Upper lobe of right lung (tissue), 1 donor: ENCODE measurements around the gene PSTK. TPM values are rescaled to one million over a fixed set of nuclear protein-coding genes. Genes with fewer than 3 reads are reported as not detected.

Experiments used
- ATAC-seq: fragments of 200-7000 bp; cut with Tn5 transposase; one replicate; pipeline ENCODE4 v1.9.1; 2020; ENCODE audit warnings: mild to moderate bottlenecking, moderate library complexity
- DNase-seq: peaks from one replicate; pipeline ENCODE4 v3.0.0-alpha.2; 2020
- H3K27ac ChIP-seq: fragments of 200-600 bp; one replicate; pipeline ENCODE4 v1.8.0; 2022
- H3K27me3 ChIP-seq: fragments of 200-600 bp; one replicate; pipeline ENCODE4 v1.8.0; 2022; ENCODE audit warnings: mild to moderate bottlenecking
- H3K36me3 ChIP-seq: fragments of 200-600 bp; one replicate; pipeline ENCODE4 v1.8.0; 2022
- H3K4me1 ChIP-seq: fragments of 200-600 bp; one replicate; pipeline ENCODE4 v1.8.0; 2022
- H3K4me3 ChIP-seq: fragments of 200-600 bp; one replicate; pipeline ENCODE4 v1.8.0; 2022; ENCODE audit warnings: mild to moderate bottlenecking
- H3K9me3 ChIP-seq: fragments of 200-600 bp; one replicate; pipeline ENCODE4 v1.8.0; 2022
- intact Hi-C: fragments of 100-400 bp; cut with DNase I; formaldehyde crosslinking; loops from one replicate; pipeline ENCODE4 v1.11.0; 2022
- total RNA-seq: library from RNA; stranded (reverse); fragmentation: NEBNext Ultra II Directional; extraction: Animal tissue kit (Norgen Biotek cat#: 25700); gene quantifications from one replicate; pipeline ENCODE4 v1.2.1, GENCODE V29; 2021
- TF ChIP-seq, protein P1 (sequence below): fragments of 200-600 bp; IDR thresholded peaks from one replicate; pipeline ENCODE4 v1.8.0; 2022; ENCODE audit warnings: antibody characterized with exemption
- donor health status: DM: no; HTN: yes; CAD: no; lungs with severe emphysema.

The PSTK gene
- total RNA-seq, 1 donor from 2014 or later = 2.5 TPM

DNA sequence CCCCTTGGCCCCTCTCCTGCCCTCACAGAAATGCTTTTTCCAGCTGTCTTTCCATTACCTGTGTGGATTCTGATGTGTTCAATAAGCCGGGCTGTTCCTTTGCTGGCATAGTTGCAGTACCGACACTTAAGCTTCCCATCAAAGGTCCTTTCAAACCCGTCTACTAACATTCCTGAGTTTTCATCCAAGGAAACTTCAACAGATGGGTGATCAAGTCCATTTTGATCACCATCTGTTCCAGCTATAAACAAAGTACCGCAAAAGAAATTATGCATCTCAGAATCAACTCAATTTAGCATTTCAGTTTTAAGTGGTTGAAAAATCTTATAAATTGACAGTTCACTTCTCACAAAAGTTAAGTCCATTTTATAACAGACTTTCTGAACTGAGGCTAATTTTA, 15.7 kb downstream of the PSTK start:
- intact Hi-C loops = no loop called here
- no peak for ATAC-seq
- TF ChIP-seq, protein P1, sequence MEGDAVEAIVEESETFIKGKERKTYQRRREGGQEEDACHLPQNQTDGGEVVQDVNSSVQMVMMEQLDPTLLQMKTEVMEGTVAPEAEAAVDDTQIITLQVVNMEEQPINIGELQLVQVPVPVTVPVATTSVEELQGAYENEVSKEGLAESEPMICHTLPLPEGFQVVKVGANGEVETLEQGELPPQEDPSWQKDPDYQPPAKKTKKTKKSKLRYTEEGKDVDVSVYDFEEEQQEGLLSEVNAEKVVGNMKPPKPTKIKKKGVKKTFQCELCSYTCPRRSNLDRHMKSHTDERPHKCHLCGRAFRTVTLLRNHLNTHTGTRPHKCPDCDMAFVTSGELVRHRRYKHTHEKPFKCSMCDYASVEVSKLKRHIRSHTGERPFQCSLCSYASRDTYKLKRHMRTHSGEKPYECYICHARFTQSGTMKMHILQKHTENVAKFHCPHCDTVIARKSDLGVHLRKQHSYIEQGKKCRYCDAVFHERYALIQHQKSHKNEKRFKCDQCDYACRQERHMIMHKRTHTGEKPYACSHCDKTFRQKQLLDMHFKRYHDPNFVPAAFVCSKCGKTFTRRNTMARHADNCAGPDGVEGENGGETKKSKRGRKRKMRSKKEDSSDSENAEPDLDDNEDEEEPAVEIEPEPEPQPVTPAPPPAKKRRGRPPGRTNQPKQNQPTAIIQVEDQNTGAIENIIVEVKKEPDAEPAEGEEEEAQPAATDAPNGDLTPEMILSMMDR = no peak

DNA sequence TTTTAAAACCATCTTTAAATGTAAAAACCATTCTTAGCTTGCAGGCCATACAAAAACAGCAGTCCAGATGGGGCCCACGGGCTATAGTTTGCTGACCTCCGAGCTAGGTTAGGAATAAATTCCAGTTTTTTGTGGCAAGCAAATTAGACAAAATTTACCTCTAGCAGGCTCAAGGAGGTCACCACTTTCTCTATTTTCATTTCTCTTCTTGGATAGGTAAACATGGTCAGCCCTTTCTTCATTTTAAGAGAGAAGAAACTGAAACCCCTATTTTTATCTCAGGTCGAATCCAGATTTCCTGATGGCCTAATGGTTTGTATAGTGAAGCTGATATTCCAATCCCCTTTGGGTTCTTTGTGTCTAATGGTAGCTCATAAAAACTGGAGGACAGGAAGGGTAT, 17.7 kb downstream of the PSTK start:
- no peaks in the 10 kb centered on the region for H3K27me3 ChIP-seq
- intact Hi-C loops = no loop called here
- DNase-seq = no peak
- no peaks in the 10 kb centered on the region for H3K9me3 ChIP-seq
- H3K4me3 ChIP-seq = no peak overlapping the region
- peaks cover 7% of the 10 kb centered on the region for H3K4me1 ChIP-seq
- no peak for ATAC-seq
- H3K36me3 ChIP-seq = peaks cover 59% of the 10 kb centered on the region
- H3K27ac ChIP-seq = no peak overlapping the region
- TF ChIP-seq, protein P1 = no peak

More for the DNA sequence above, 15.7 kb downstream of the PSTK start:
- H3K9me3 ChIP-seq = no peaks in the 10 kb centered on the region
- H3K4me3 ChIP-seq = no peak overlapping the region
- H3K27ac ChIP-seq = no peak overlapping the region
- DNase-seq = no peak
- peaks cover 76% of the 10 kb centered on the region for H3K36me3 ChIP-seq
- peaks cover 7% of the 10 kb centered on the region for H3K4me1 ChIP-seq
- no peaks in the 10 kb centered on the region for H3K27me3 ChIP-seq

DNA sequence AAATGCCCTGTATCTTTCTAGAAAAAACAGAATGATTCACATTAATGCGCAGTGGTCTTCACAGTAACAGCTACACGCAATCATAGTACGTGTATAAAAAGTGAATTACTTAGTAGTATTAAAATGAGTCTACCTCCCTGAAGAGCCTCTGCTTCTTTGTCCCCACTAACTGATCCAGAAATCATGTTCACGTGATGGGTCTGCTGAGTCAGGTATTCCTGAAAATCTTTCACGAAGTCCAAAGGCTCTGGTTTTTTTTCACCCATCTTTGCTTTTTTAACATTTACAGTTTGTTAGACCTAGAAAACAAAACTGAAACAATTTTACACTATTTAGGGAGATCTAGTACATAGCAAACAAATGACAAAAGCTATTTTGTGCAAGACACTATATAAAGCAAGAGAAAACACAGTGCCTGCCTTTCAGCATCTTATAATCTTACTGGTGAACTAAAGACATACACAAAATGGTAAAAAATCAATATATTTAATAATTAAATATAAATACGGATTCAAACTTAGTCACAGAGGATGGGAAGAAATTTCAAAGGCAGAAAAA, 18.2 kb downstream of the PSTK start:
- Histone ChIP-seq H3K27me3 (no peaks in the 10 kb centered on the region), H3K27ac (no peak overlapping the region), H3K36me3 (peaks cover 55% of the 10 kb centered on the region), H3K4me1 (peaks cover 7% of the 10 kb centered on the region), H3K4me3 (no peak overlapping the region), H3K9me3 (no peaks in the 10 kb centered on the region)
- ATAC-seq (no peak), DNase-seq (no peak)
- intact Hi-C loops = no loop called here
- TF ChIP-seq, protein P1 = no peak

DNA sequence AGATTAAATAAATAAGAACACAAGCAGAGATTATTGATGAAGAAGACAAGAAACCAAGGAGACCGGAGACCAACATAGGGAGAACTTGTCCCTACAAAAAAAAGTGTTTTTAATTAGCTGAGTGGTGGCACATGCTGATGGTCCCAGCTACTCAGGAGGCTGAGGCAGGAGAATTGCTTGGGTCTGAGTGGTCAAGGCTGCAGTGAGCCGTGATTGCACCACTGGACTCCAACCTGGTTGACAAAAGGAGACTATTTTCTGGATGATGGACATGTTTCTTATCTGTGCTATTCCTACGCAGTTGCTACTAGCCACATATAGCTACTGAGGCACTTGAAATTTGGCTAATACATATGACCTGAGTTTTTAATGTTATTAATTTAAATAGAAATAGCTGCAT, 18.7 kb downstream of the PSTK start:
- intact Hi-C loops = no loop called here

DNA sequence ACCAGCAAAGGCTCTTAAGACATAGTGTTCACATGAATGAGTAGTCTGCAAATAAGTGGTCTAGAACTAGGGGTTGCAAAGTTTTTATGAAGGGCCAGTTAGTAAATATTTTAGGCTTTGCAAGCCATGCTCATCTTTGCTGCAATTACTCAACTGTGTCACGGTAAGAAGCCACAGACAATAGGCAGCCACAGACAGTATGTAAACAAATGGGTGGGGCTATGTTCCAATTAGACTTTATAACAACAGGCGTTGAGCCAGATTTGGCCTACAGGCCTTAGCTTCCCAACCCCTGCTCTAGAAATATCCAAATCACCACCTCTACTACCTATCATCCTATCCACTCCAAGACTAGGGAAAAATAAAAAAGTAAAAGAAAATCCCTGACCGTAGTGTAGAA, 19.1 kb downstream of the PSTK start:
- Histone ChIP-seq H3K36me3 (peaks cover 45% of the 10 kb centered on the region), H3K4me1 (peaks cover 7% of the 10 kb centered on the region), H3K27me3 (no peaks in the 10 kb centered on the region), H3K27ac (no peak overlapping the region), H3K4me3 (no peak overlapping the region), H3K9me3 (no peaks in the 10 kb centered on the region)
- no peak for ATAC-seq
- TF ChIP-seq, protein P1 = no peak
- no peak for DNase-seq
- intact Hi-C loops = no loop called here

More for the DNA sequence above, 18.7 kb downstream of the PSTK start:
- Histone ChIP-seq H3K27me3 (no peaks in the 10 kb centered on the region), H3K9me3 (no peaks in the 10 kb centered on the region), H3K36me3 (peaks cover 50% of the 10 kb centered on the region), H3K4me1 (peaks cover 7% of the 10 kb centered on the region), H3K27ac (no peak overlapping the region), H3K4me3 (no peak overlapping the region)
- no peak for ATAC-seq
- no peak for DNase-seq
- TF ChIP-seq, protein P1 = no peak

DNA sequence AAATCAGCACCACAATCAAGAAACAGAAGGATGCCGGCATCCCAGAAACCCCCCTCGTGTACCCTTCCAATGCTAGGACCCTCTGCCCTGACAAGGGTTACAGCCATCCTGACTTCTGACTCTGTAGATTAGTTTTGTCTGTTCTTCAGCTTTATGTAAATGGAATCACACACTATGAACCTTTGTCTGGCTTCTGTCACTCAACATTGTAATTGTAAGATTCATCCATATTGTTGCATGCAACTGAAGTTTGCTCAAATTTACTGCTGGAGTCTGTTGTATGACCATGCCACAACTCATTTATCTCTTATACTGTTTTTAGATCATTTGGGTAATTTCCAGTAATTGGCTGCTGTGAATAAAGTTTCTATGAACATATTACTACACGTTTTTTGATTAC, 20.0 kb downstream of the PSTK start:
- DNase-seq (no peak), ATAC-seq (no peak)
- Histone ChIP-seq H3K27ac (no peak overlapping the region), H3K9me3 (no peaks in the 10 kb centered on the region), H3K27me3 (no peaks in the 10 kb centered on the region), H3K36me3 (peaks cover 37% of the 10 kb centered on the region), H3K4me1 (peaks cover 7% of the 10 kb centered on the region), H3K4me3 (no peak overlapping the region)
- TF ChIP-seq, protein P1 = no peak
- intact Hi-C loops = no loop called here
